ENCODE data around the gene GRHL1.

DNA sequence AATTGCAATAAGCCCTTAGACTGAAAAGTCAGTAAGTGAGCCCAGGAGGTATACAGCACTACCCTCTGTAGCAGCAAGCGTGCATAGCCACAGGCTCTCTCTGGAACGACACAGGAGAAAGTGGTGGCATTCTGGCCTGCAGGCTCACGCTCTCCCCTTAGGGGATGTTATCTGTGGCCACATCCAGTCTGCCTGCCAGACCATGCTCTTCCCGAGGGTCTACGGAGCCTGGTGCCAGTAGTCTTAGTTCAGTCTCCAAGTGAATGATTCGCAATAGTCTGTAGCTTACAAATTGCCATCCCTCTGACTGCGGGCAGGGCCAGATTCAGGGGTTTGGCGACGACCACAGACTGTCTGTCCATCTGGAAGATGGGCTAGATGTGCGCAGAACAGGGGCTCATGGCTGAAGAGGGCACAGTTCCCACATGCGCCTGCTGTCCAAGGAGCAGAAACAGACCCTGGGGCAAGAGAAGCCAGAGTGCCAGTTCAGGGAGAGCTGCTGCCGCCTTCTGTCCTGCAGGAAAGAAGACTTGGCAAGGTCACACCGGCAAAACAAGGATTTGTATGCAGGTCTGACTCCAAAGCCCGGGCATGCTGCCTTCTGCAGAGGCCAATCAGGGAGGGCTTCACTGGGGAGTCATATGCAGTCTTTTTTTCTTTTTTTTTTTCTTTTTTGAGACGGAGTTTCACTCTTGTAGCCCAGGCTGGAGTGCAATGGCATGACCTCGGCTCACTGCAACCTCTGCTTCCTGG is 88.3 kb downstream of the GRHL1 start:
- TF ChIP-seq CTCF (IDR thresholded peaks at IDR 0.05 in 4 of 5, conservative IDR thresholded peaks at IDR 0.05 in 1 of 5) (peak in 1 of 5 experiments; percentile 6), POLR2A (IDR thresholded peaks at IDR 0.05) (no peak)
